Measurements from ENCODE around the gene TKTL2. TPM values are rescaled to one million over a fixed set of nuclear protein-coding genes. Genes with fewer than 3 reads are reported as not detected.

The TKTL2 gene
- total RNA-seq, 1 experiment from 2014 or later: not detected

DNA sequence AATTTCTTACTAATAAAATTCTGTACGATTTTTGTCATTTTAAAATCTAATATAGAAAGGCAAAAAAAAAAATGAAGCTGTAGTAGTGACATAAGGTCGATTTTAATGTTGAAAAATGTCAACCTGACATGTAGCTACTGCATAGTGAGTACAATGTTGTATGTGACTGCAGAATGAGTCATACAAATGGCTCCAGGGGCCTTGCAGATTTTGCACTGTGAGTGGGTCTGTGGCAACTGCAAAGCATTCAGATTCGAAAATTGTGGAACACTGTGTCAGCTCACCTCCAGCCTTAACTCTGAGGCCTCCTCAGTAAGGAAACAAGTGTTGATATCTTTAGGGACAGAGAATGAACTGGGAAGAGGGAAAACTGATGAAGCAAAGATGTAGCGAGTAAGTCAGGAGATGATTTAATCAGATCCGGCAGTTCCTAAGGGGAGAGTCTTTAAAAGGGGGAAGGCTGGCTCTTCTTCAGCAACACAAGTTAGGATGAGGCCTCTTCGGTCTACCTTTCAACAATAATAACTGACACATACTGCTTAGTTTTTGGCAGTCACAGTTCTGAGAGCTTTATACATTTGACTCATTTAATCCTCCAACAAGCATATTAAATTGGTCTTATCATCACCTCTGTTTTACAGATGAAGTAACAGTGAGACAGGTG, 24.9 kb downstream of the TKTL2 start:
- Histone ChIP-seq H3K79me2 (ENCODE audit: insufficient read depth, low read length) (no peaks in the 10 kb centered on the region), H4K8ac (replicated peaks; ENCODE audit: insufficient read length, low read depth, low read length) (no peak overlapping the region), H3K4me2 (ENCODE audit: insufficient read depth, insufficient read length, low read length) (no peak overlapping the region), H3K56ac (ENCODE audit: insufficient read length, low read depth, low read length) (no peak overlapping the region), H3K18ac (ENCODE audit: insufficient read length, low read depth, low read length) (no peak overlapping the region), H2AFZ (ENCODE audit: low read length) (no peak overlapping the region), H2BK12ac (ENCODE audit: insufficient read length, low read depth, low read length) (no peak overlapping the region), H3K9me3 (ENCODE audit: control insufficient read depth, low read depth, low read length) (no peaks in the 10 kb centered on the region), H2BK20ac (ENCODE audit: low read depth, low read length, poor library complexity, severe bottlenecking) (no peak overlapping the region), H3K79me1 (ENCODE audit: insufficient read depth, low read depth, low read length, poor library complexity, severe bottlenecking) (no peaks in the 10 kb centered on the region), H2BK5ac (ENCODE audit: insufficient read length, low read length) (no peak overlapping the region), H4K20me1 (ENCODE audit: control insufficient read depth, insufficient read depth, insufficient read length) (no peaks in the 10 kb centered on the region), H3K27ac (ENCODE audit: insufficient read length, low read depth, low read length) (no peak overlapping the region), H2BK120ac (ENCODE audit: low read depth, low read length, poor library complexity, severe bottlenecking) (no peak overlapping the region), H3K23ac (ENCODE audit: insufficient read length, low read depth, low read length) (no peak overlapping the region), H3T11ph (ENCODE audit: low read length) (no peak overlapping the region), H3K9ac (ENCODE audit: extremely low read depth, insufficient read length, low read length) (no peak overlapping the region), H3K4me1 (ENCODE audit: insufficient read depth, low read length) (no peaks in the 10 kb centered on the region), H4K5ac (ENCODE audit: insufficient read length, low read depth, low read length) (no peak overlapping the region), H2BK15ac (ENCODE audit: low read depth, low read length) (no peak overlapping the region), H3K4ac (ENCODE audit: low read depth, low read length) (no peak overlapping the region), H4K91ac (ENCODE audit: insufficient read length, low read depth, low read length) (no peak overlapping the region), H3K23me2 (ENCODE audit: insufficient read length, low read depth, low read length, poor library complexity, severe bottlenecking) (no peaks in the 10 kb centered on the region), H2AK5ac (ENCODE audit: insufficient read length, low read length) (no peak overlapping the region), H3K27me3 (ENCODE audit: insufficient read depth, low read length) (no peaks in the 10 kb centered on the region), H3K14ac (ENCODE audit: insufficient read depth, low read length) (no peak overlapping the region)
- no peak overlapping the region for H3K4me3 Mint-ChIP-seq
- H3K4me1 Mint-ChIP-seq: 0 out of 4 replicates have a peak, but pooled peaks cover 0 to 2% of the 10 kb centered on the region in 2 experiments
- H3K36me3 Mint-ChIP-seq (ENCODE audit: insufficient read depth in 1 of 3, low read depth in 3 of 3): no peaks in the 10 kb centered on the region
- no CpG with 5 or more reads among the region's 6 CpGs for WGBS (ENCODE audit: extremely low coverage, insufficient read length, low lambda C conversion rate)
- no peak for TF ChIP-seq CTCF (conservative IDR thresholded peaks at IDR 0.05)
- DNase-seq: no peak
- H3K27me3 Mint-ChIP-seq (ENCODE audit: low read depth): no peaks in the 10 kb centered on the region
- H3K9me3 Mint-ChIP-seq: no peaks in the 10 kb centered on the region
- H3K27ac Mint-ChIP-seq: peak overlapping the region in 2 of 3 experiments; percentile 3 to 23; a peak in 2 of 7 replicates

Measured in H9 (cell line).